Neural cell (in vitro differentiated cells): Measurements from ENCODE around the gene PDLIM5. TPM values are rescaled to one million over a fixed set of nuclear protein-coding genes. Genes with fewer than 3 reads are reported as not detected.
A peak's percentile ranks its signal among the peaks of the same experiment; 100 is the strongest.

Experiments used
- H2AFZ ChIP-seq: fragments of 200-600, 300-800 bp; sonication (generic), shearing (Covaris generic); 2 replicates; pipeline ENCODE4 v1.6.0; 2014; ENCODE audit warnings: low read depth, mild to moderate bottlenecking, antibody characterized with exemption, low read length, moderate library complexity
- H3F3A ChIP-seq: fragments of 200-600 bp; shearing (Covaris generic); 2 replicates; pipeline ENCODE4 v1.6.1; 2016; ENCODE audit warnings: mild to moderate bottlenecking, moderate library complexity, mixed read lengths, antibody characterized with exemption, low read length; ENCODE audit not compliant: insufficient read depth, poor library complexity, severe bottlenecking
- H3K27ac ChIP-seq: fragments of 200-600, 300-800 bp; sonication (generic), shearing (Covaris generic); 2 replicates; pipeline ENCODE4 v1.5.1; 2014; ENCODE audit warnings: mild to moderate bottlenecking, low read length, moderate library complexity
- H3K27me3 ChIP-seq: fragments of 300-800, 200-600 bp; sonication (generic), shearing (Covaris generic); 2 replicates; pipeline ENCODE4 v1.6.0; 2014; ENCODE audit warnings: mild to moderate bottlenecking, low read depth, low read length, moderate library complexity; ENCODE audit not compliant: insufficient read depth
- H3K36me3 ChIP-seq: fragments of 300-800, 200-600 bp; sonication (generic), shearing (Covaris generic); 2 replicates; pipeline ENCODE4 v1.5.1; 2014; ENCODE audit warnings: mild to moderate bottlenecking, antibody characterized with exemption, low read length, moderate library complexity; ENCODE audit not compliant: insufficient read depth
- H3K4me2 ChIP-seq: fragments of 300-800, 200-600 bp; sonication (generic), shearing (Covaris generic); 2 replicates; pipeline ENCODE4 v1.6.0; 2014; ENCODE audit warnings: mild to moderate bottlenecking, low read length
- H3K4me3 ChIP-seq: fragments of 300-800, 200-600 bp; sonication (generic), shearing (Covaris generic); 2 replicates; pipeline ENCODE4 v1.5.1; 2014; ENCODE audit warnings: mild to moderate bottlenecking, low read length, moderate library complexity
- H3K79me2 ChIP-seq: fragments of 200-600 bp; shearing (Covaris generic); replicated peaks from 2 replicates; pipeline ENCODE4 v1.6.0; 2014; ENCODE audit warnings: mild to moderate bottlenecking, low read length, moderate library complexity; ENCODE audit not compliant: insufficient read depth
- H3K9ac ChIP-seq: fragments of 300-800, 200-600 bp; sonication (generic), shearing (Covaris generic); 2 replicates; pipeline ENCODE4 v1.6.1; 2016; ENCODE audit warnings: mild to moderate bottlenecking, low read length, mixed read lengths
- H3K9me2 ChIP-seq: fragments of 200-600 bp; shearing (Covaris generic); 2 replicates; pipeline ENCODE4 v1.6.1; 2016; ENCODE audit warnings: mild to moderate bottlenecking, low read length, mixed read lengths; ENCODE audit not compliant: insufficient read depth
- H3K9me3 ChIP-seq: fragments of 200-600, 300-800 bp; sonication (generic), shearing (Covaris generic); 2 replicates; pipeline ENCODE4 v1.6.1; 2016; ENCODE audit warnings: mild to moderate bottlenecking, mixed run types, low read length, moderate library complexity, mixed read lengths
- H4K20me1 ChIP-seq: fragments of 200-600 bp; shearing (Covaris generic); 2 replicates; pipeline ENCODE4 v1.6.1; 2016; ENCODE audit warnings: mild to moderate bottlenecking, mixed run types; ENCODE audit not compliant: insufficient read depth
- CTCF ChIP-seq: fragments of 450-650 bp; IDR thresholded peaks from 2 replicates; pipeline ENCODE4 v1.5.1; 2014; ENCODE audit warnings: antibody characterized with exemption, mild to moderate bottlenecking, moderate library complexity; ENCODE audit not compliant: poor library complexity, severe bottlenecking
- EP300 ChIP-seq: fragments of 450-650 bp; conservative IDR thresholded peaks from 2 replicates; pipeline ENCODE4 v1.6.1; 2014; ENCODE audit warnings: antibody characterized with exemption, mild to moderate bottlenecking, moderate library complexity; ENCODE audit not compliant: poor library complexity, severe bottlenecking
- EZH2 ChIP-seq: fragments of 200-600, 300-800 bp; shearing (Covaris generic), sonication (generic); IDR thresholded peaks from 2 replicates; pipeline ENCODE4 v1.6.1; 2014; ENCODE audit warnings: antibody characterized with exemption, low read length, borderline replicate concordance, mild to moderate bottlenecking; ENCODE audit not compliant: insufficient read depth, poor library complexity, severe bottlenecking
- MXI1 ChIP-seq: fragments of 450-650 bp; conservative IDR thresholded peaks from 2 replicates; pipeline ENCODE4 v1.6.1; 2014; ENCODE audit warnings: antibody characterized with exemption, mild to moderate bottlenecking; ENCODE audit not compliant: poor library complexity, severe bottlenecking
- POLR2AphosphoS5 ChIP-seq: IDR thresholded peaks from 2 replicates; pipeline ENCODE4 v1.6.1; 2012
- RAD21 ChIP-seq: fragments of 450-650 bp; conservative IDR thresholded peaks from 2 replicates; pipeline ENCODE4 v1.6.1; 2014; ENCODE audit warnings: antibody characterized with exemption, mild to moderate bottlenecking, moderate library complexity
- REST ChIP-seq: IDR thresholded peaks from 2 replicates; pipeline ENCODE4 v1.6.1; 2012; ENCODE audit warnings: borderline replicate concordance
- SMC3 ChIP-seq: fragments of 450-650 bp; conservative IDR thresholded peaks from 2 replicates; pipeline ENCODE4 v1.6.1; 2014; ENCODE audit warnings: antibody characterized with exemption, mild to moderate bottlenecking, moderate library complexity; ENCODE audit not compliant: poor library complexity
- TAF1 ChIP-seq: IDR thresholded peaks from 2 replicates; pipeline ENCODE4 v1.6.1; 2012; ENCODE audit warnings: low read depth
- polyA plus RNA-seq: library from polyadenylated mRNA; depleted of rRNA; stranded (reverse); fragments of >200 nt; gene quantifications from 2 replicates; pipeline ENCODE4 v1.2.3, GENCODE V29; 2014

The PDLIM5 gene
- polyA plus RNA-seq, 1 donor from 2014 or later, result 1.6 TPM

GRCh38 chr4:94615451-94615850 lies 163.7 kb downstream of the PDLIM5 start:
- Histone ChIP-seq H2AFZ (no peak overlapping the region), H3K9me3 (no peaks in the 10 kb centered on the region), H3K9ac (no peak overlapping the region), H3K9me2 (no peaks in the 10 kb centered on the region), H3K4me3 (no peak overlapping the region), H3K4me2 (no peak overlapping the region), H3F3A (no peaks in the 10 kb centered on the region), H3K79me2 (no peaks in the 10 kb centered on the region), H4K20me1 (no peaks in the 10 kb centered on the region), H3K27ac (no peak overlapping the region), H3K36me3 (no peaks in the 10 kb centered on the region), H3K27me3 (no peaks in the 10 kb centered on the region)
- no peak for TF ChIP-seq MXI1
- no peak for TF ChIP-seq RAD21
- no peak for TF ChIP-seq REST
- no peak for TF ChIP-seq CTCF
- TF ChIP-seq SMC3, result no peak
- no peak for TF ChIP-seq EP300
- no peak for TF ChIP-seq EZH2
- TF ChIP-seq TAF1, result no peak
- TF ChIP-seq POLR2AphosphoS5, result no peak

GRCh38 chr4:94621491-94622080 lies 169.8 kb downstream of the PDLIM5 start:
- peak; percentile 89 for TF ChIP-seq RAD21
- no peak for TF ChIP-seq EP300
- TF ChIP-seq TAF1, result no peak
- peak; percentile 86 for TF ChIP-seq CTCF
- no peak for TF ChIP-seq REST
- no peak for TF ChIP-seq MXI1
- no peak for TF ChIP-seq EZH2
- TF ChIP-seq SMC3, result peak; percentile 91
- no peak for TF ChIP-seq POLR2AphosphoS5
- Histone ChIP-seq H3K79me2 (no peaks in the 10 kb centered on the region), H3K36me3 (no peaks in the 10 kb centered on the region), H3K4me2 (no peak overlapping the region), H3K9me3 (no peaks in the 10 kb centered on the region), H3K4me3 (no peak overlapping the region), H3K9me2 (no peaks in the 10 kb centered on the region), H2AFZ (no peak overlapping the region), H4K20me1 (no peaks in the 10 kb centered on the region), H3K27me3 (no peaks in the 10 kb centered on the region), H3F3A (no peaks in the 10 kb centered on the region), H3K9ac (no peak overlapping the region), H3K27ac (no peak overlapping the region)
